GM23338 (cell line): ENCODE measurements around the gene COBL. TPM values are rescaled to one million over a fixed set of nuclear protein-coding genes. Genes with fewer than 3 reads are reported as not detected.
A peak's percentile ranks its signal among the peaks of the same experiment; 100 is the strongest.

Experiments used
- ATAC-seq: fragments of 200-7000 bp; cut with Tn5 transposase; 3 replicates; pipeline ENCODE4 v1.9.1; 2020
- DNase-seq: peaks from one replicate; pipeline ENCODE4 v3.0.0-alpha.2; 2015; ENCODE audit warnings: low spot score
- H2AFZ ChIP-seq: fragments of 200-600 bp; sonication (generic); 2 replicates; pipeline ENCODE4 v1.8.0; 2016; ENCODE audit warnings: antibody characterized with exemption, mild to moderate bottlenecking, moderate library complexity
- H3F3A ChIP-seq: fragments of 200-600 bp; sonication (generic); replicated peaks from 2 replicates; pipeline ENCODE4 v1.8.0; 2017; ENCODE audit warnings: antibody characterized with exemption, mixed run types, low read depth
- H3K27ac ChIP-seq: fragments of 200-600 bp; sonication (generic); 2 replicates; pipeline ENCODE4 v1.6.1; 2016; ENCODE audit warnings: low read depth
- H3K27me3 ChIP-seq: fragments of 200-600 bp; sonication (generic); 2 replicates; pipeline ENCODE4 v1.8.0; 2016; ENCODE audit warnings: mild to moderate bottlenecking, mixed run types, moderate library complexity; ENCODE audit not compliant: insufficient read depth
- H3K36me3 ChIP-seq: fragments of 200-600 bp; sonication (generic); 2 replicates; pipeline ENCODE4 v1.8.0; 2016; ENCODE audit warnings: mild to moderate bottlenecking; ENCODE audit not compliant: insufficient read depth
- H3K4me1 ChIP-seq: fragments of 200-600 bp; sonication (generic); 2 replicates; pipeline ENCODE4 v1.8.0; 2016; ENCODE audit warnings: mild to moderate bottlenecking, moderate library complexity; ENCODE audit not compliant: insufficient read depth
- H3K4me2 ChIP-seq: fragments of 200-600 bp; sonication (generic); 2 replicates; pipeline ENCODE4 v1.7.1; 2017; ENCODE audit warnings: mixed run types
- H3K4me3 ChIP-seq: fragments of 200-600 bp; sonication (generic); 2 replicates; pipeline ENCODE4 v1.6.1; 2016; ENCODE audit warnings: mixed run types
- H3K79me2 ChIP-seq: fragments of 200-600 bp; sonication (generic); replicated peaks from 2 replicates; pipeline ENCODE4 v1.8.0; 2017; ENCODE audit warnings: mild to moderate bottlenecking; ENCODE audit not compliant: insufficient read depth
- H3K9me2 ChIP-seq: fragments of 200-600 bp; sonication (generic); 2 replicates; pipeline ENCODE4 v1.8.0; 2017; ENCODE audit not compliant: insufficient read depth
- H4K20me1 ChIP-seq: fragments of 200-600 bp; sonication (generic); replicated peaks from 2 replicates; pipeline ENCODE4 v1.8.0; 2017; ENCODE audit warnings: mild to moderate bottlenecking; ENCODE audit not compliant: insufficient read depth
- H3K27ac Mint-ChIP-seq: 2 replicates; pipeline ENCODE4 v1.8.0; 2020; ENCODE audit warnings: inconsistent platforms, mild to moderate bottlenecking, moderate library complexity, mixed read lengths
- H3K27me3 Mint-ChIP-seq: 3 replicates; pipeline ENCODE4 v1.8.0; 2022; ENCODE audit warnings: low read depth, mild to moderate bottlenecking, moderate library complexity, mixed read lengths, inconsistent platforms; ENCODE audit not compliant: insufficient read depth, poor library complexity
- H3K36me3 Mint-ChIP-seq: 3 replicates; pipeline ENCODE4 v1.8.0; 2021; ENCODE audit warnings: low read depth, mild to moderate bottlenecking, inconsistent platforms, moderate library complexity, mixed read lengths
- H3K4me1 Mint-ChIP-seq: 3 replicates; pipeline ENCODE4 v1.8.0; 2020; ENCODE audit warnings: mild to moderate bottlenecking, inconsistent platforms, mixed read lengths
- H3K4me3 Mint-ChIP-seq: 3 replicates; pipeline ENCODE4 v1.8.0; 2021; ENCODE audit warnings: moderate library complexity, mild to moderate bottlenecking, inconsistent platforms, mixed read lengths
- H3K9me3 Mint-ChIP-seq: 3 replicates; pipeline ENCODE4 v1.8.0; 2020; ENCODE audit warnings: moderate library complexity, mild to moderate bottlenecking, inconsistent platforms, mixed read lengths
- CREB1 ChIP-seq: fragments of 250-450 bp; sonication (Bioruptor Pico); IDR thresholded peaks from 2 replicates; pipeline ENCODE4 v1.5.0; 2020; ENCODE audit warnings: low read depth, mild to moderate bottlenecking, moderate library complexity
- EZH2 ChIP-seq: fragments of 200-600 bp; sonication (generic); IDR thresholded peaks from one replicate; pipeline ENCODE4 v1.8.0; 2017; ENCODE audit warnings: antibody characterized with exemption, mild to moderate bottlenecking, low read depth; ENCODE audit not compliant: unreplicated experiment
- EZH2phosphoT487 ChIP-seq: fragments of 200-600 bp; sonication (generic); IDR thresholded peaks from one replicate; pipeline ENCODE4 v1.8.1; 2018; ENCODE audit warnings: antibody characterized with exemption; ENCODE audit not compliant: unreplicated experiment
- JUNB ChIP-seq: IDR thresholded peaks from one replicate; pipeline ENCODE4 v1.6.1; 2016; ENCODE audit warnings: antibody characterized with exemption; ENCODE audit not compliant: unreplicated experiment
- NANOG ChIP-seq: IDR thresholded peaks from 2 replicates; pipeline ENCODE4 v1.6.1; 2016; ENCODE audit warnings: antibody characterized with exemption, borderline replicate concordance
- ZNF331 ChIP-seq: fragments of 250-450 bp; sonication (Bioruptor Pico); IDR thresholded peaks from 2 replicates; pipeline ENCODE4 v1.5.0; 2020; ENCODE audit warnings: low read depth, mild to moderate bottlenecking, moderate library complexity
- polyA plus RNA-seq: library from polyadenylated mRNA; unstranded; fragments of >200 nt; fragmentation: Nextera tagmentation; extraction: Ambion mirVana; gene quantifications from 2 replicates; pipeline ENCODE4 v1.2.1, GENCODE V29; 2016
- total RNA-seq: library from RNA; depleted of rRNA; stranded (reverse); fragments of >200 nt; shearing (Covaris generic); gene quantifications from 2 replicates; pipeline ENCODE4 v1.2.3, GENCODE V29; 2014
- TF ChIP-seq, protein P1 (sequence below), 2 experiments: fragments of 200-600 bp in 1 of 2; sonication (generic) in 1 of 2; conservative IDR thresholded peaks; 2 replicates each; pipeline versions ENCODE4 v1.5.1 to v1.6.1; 2016 to 2017; ENCODE audit warnings: antibody characterized with exemption in 2 of 2, low read depth in 2 of 2, mild to moderate bottlenecking in 2 of 2, moderate library complexity in 1 of 2
- TF ChIP-seq, protein P2 (sequence below): IDR thresholded peaks from 2 replicates; pipeline ENCODE4 v1.6.1; 2016; ENCODE audit warnings: antibody characterized with exemption

Gene COBL
- total and polyA plus RNA-seq, 2 experiments from 2014 or later, result 18.3 to 51.9 TPM

DNA sequence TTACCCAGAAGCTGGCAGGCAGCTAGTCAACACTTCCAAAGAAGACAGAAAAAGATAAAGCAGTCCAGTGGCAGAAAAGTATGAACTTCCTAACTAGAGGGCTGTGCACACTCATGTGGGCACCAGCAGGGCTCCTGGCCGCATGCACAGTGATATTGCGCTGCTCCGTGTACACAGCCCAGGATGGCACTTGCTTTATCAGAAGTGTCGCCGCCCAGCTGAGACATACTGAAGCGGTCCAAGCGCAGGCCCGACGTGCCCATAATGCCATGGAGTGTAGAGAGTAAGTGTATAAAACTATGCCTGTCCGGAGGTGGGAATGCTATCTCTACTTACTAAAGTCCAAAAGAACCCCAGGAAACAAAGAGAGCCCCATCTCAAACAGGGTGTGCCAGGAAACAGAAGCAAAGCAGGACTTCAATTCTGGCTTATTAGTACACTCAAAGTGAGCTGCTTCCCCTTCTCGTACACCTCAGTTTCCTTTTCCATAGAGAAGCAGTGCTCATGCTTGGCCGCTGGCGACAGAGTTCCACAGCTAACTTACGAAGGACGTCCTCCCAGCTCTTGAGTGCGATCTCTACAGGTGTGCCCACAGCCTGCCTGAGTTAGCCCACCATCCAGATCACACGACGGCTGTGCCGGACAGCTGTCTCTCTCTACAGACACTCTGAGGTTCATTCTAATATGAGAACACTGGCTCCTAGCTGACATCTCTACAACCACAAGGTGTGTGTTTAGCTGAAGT, 234.3 kb downstream of the COBL start:
- H3K79me2 ChIP-seq, result no peaks in the 10 kb centered on the region
- H4K20me1 ChIP-seq, result no peaks in the 10 kb centered on the region
- no peak overlapping the region for H2AFZ ChIP-seq
- no peak for TF ChIP-seq CREB1 (CRISPR knock-in tag)
- TF ChIP-seq NANOG, result no peak
- no peak for TF ChIP-seq EZH2phosphoT487
- TF ChIP-seq, protein P1, sequence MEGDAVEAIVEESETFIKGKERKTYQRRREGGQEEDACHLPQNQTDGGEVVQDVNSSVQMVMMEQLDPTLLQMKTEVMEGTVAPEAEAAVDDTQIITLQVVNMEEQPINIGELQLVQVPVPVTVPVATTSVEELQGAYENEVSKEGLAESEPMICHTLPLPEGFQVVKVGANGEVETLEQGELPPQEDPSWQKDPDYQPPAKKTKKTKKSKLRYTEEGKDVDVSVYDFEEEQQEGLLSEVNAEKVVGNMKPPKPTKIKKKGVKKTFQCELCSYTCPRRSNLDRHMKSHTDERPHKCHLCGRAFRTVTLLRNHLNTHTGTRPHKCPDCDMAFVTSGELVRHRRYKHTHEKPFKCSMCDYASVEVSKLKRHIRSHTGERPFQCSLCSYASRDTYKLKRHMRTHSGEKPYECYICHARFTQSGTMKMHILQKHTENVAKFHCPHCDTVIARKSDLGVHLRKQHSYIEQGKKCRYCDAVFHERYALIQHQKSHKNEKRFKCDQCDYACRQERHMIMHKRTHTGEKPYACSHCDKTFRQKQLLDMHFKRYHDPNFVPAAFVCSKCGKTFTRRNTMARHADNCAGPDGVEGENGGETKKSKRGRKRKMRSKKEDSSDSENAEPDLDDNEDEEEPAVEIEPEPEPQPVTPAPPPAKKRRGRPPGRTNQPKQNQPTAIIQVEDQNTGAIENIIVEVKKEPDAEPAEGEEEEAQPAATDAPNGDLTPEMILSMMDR (conservative IDR thresholded peaks at IDR 0.05; ENCODE audit: low read depth in 2 of 2), result peak in 1 of 2 experiments; percentile 31; a peak in 2 of 4 replicates
- TF ChIP-seq EZH2, result no peak
- TF ChIP-seq JUNB, result no peak
- no peak for TF ChIP-seq ZNF331
- TF ChIP-seq, protein P2, sequence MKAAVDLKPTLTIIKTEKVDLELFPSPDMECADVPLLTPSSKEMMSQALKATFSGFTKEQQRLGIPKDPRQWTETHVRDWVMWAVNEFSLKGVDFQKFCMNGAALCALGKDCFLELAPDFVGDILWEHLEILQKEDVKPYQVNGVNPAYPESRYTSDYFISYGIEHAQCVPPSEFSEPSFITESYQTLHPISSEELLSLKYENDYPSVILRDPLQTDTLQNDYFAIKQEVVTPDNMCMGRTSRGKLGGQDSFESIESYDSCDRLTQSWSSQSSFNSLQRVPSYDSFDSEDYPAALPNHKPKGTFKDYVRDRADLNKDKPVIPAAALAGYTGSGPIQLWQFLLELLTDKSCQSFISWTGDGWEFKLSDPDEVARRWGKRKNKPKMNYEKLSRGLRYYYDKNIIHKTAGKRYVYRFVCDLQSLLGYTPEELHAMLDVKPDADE, result no peak
- Mint-ChIP-seq H3K27ac (peak overlapping the region; percentile 49; the same call in 1 of the 2 replicates), H3K4me1 (peaks cover 39% of the 10 kb centered on the region), H3K9me3 (no peaks in the 10 kb centered on the region), H3K4me3 (no peak overlapping the region; the same call in 2 of the 3 replicates), H3K27me3 (peaks cover 6% of the 10 kb centered on the region), H3K36me3 (peaks cover 29% of the 10 kb centered on the region)
- peaks cover 5% of the 10 kb centered on the region; the same call in 1 of the 2 replicates for H3F3A ChIP-seq
- H3K27me3 ChIP-seq, result no peaks in the 10 kb centered on the region
- H3K36me3 ChIP-seq, result no peaks in the 10 kb centered on the region
- H3K27ac ChIP-seq, result no peak overlapping the region
- H3K4me3 ChIP-seq, result no peak overlapping the region
- peaks cover 21% of the 10 kb centered on the region for H3K4me1 ChIP-seq
- DNase-seq (no peak), ATAC-seq (no peak)
- H3K4me2 ChIP-seq, result no peak overlapping the region
- H3K9me2 ChIP-seq, result no peaks in the 10 kb centered on the region; the same call in 1 of the 2 replicates

DNA sequence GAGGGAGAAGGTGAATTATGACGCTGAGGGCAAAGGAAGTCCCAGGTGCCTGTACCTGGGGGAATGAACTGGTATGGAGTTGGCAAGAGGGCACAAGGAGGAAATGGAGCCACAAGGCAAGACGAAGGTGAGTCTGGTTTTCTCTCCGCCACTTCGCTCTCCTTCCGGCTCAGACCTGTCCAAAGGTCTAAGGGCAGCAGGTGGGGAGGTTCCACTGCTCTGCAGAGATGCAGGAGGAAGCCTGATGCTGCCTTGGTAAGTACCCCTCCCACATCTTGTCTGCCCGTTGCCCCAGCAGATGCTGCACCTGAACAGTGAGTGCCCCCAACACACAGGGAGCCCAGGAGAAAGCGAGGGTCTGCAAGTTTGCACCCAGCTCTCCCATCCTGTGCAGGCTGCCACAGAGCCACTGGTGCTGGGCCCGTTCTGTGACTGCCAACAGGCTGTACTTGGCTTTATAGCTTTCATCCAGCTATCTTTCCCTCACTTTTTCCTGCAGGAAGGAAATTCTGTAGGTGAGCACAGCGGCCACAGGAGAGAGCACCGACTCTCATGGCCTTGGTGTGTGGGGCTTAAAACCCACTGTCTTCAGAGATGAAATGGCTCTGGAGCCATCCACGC, 235.2 kb downstream of the COBL start:
- H3K4me1 Mint-ChIP-seq, result peaks cover 46% of the 10 kb centered on the region
- H3K9me3 Mint-ChIP-seq, result no peaks in the 10 kb centered on the region
- peaks cover 5% of the 10 kb centered on the region for H3K27me3 Mint-ChIP-seq

More for the DNA sequence above, 235.2 kb downstream of the COBL start:
- Histone ChIP-seq H3K79me2 (no peaks in the 10 kb centered on the region), H3K36me3 (no peaks in the 10 kb centered on the region), H3K4me1 (peaks cover 27% of the 10 kb centered on the region), H3K27ac (no peak overlapping the region), H3K27me3 (no peaks in the 10 kb centered on the region), H4K20me1 (no peaks in the 10 kb centered on the region), H3K9me2 (no peaks in the 10 kb centered on the region; the same call in 1 of the 2 replicates), H3F3A (peaks cover 5% of the 10 kb centered on the region; the same call in 1 of the 2 replicates), H2AFZ (no peak overlapping the region), H3K4me2 (0 out of 2 replicates have a peak overlapping the region, but pooled peaks have one; percentile 40), H3K4me3 (no peak overlapping the region)
- ATAC-seq (peak; percentile 18), DNase-seq (no peak)
- TF ChIP-seq, protein P2, result no peak
- Mint-ChIP-seq H3K36me3 (peaks cover 29% of the 10 kb centered on the region), H3K4me3 (no peak overlapping the region; the same call in 2 of the 3 replicates), H3K27ac (peak overlapping the region; percentile 90; the same call in 1 of the 2 replicates)
